ENCODE data around the gene EXOSC2.

Gene EXOSC2

DNA sequence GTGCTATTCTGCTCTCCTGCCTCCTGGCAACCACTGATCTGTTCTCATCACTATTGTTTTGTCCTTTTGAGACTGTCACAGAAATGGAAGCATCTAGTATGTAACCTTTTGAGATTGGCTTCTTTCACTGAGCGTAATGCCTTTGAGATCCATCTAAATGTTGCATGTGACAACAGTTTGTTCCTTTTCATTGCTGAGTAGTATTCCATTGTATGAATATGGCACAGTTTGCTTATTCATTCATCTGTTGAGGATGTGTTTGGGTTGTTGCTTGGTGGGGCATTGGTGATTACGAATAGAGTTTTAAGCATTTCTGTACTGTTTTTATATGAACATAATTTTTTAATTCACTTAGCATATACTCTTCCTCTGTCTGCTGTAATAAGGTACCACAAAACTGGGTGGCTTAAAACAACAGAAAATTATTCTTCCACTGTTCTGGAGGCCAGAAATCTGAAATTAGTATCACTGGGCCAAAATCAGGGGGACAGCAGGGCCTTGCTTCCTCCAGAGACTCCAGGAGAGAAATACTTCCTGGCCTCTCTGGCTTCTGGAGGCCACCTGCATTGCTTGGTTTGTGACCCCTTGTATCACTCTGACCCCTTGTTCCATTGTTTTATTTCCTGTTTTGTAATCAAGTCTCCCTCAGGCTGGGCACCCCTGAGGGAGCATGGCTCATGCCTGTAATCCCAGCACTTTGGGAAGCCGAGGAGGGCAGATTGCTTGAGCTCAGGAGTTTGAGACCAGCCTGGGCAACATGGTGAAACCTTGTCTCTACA is 53.0 kb downstream of the EXOSC2 start:
- Histone ChIP-seq H3K36me3 (ENCODE audit: control insufficient read depth, insufficient read depth, low read length) (no peaks in the 10 kb centered on the region), H3K9me3 (ENCODE audit: control insufficient read depth, low read length) (no peaks in the 10 kb centered on the region), H3K9ac (ENCODE audit: low read length) (no peak overlapping the region), H3K27me3 (ENCODE audit: control insufficient read depth, insufficient read depth, low read length) (no peaks in the 10 kb centered on the region), H3K4me3 (ENCODE audit: low read length) (no peak overlapping the region), H3K4me1 (ENCODE audit: control insufficient read depth, insufficient read depth, low read length) (no peaks in the 10 kb centered on the region)

DNA sequence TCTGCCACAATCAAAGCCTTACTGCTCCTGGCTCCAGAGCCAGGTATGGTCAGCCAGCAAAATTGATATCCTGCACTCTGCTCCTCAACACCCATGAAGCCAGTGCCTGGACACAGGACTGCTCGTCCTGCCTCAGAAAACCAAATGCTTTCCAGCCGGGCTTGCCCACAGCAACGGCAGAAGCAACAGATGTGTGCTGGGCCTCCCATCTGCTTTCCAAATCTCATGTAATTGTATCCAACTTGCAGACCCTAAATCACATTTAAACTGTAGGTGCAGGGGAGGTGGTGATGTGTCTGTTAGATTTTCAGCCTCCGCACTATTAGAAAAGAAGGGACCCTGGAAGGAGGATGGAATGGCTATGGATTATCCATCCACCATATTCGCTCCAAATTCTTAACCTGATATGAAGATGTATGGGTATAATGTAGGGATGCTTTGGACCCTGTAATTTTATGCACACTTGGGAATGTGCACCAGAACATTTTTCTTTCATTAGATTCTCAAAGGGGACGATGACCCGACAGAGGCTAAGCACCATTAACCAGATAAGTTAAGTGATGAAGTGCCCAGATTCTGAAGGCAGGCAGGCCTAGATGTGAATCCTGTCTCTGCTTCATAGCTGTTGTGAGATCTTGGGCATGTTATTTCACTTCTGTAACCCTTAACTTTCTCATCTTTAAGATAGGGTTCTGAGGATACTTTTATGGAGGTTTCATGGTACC is 58.2 kb downstream of the EXOSC2 start:
- H3K36me3 ChIP-seq (ENCODE audit: control insufficient read depth, insufficient read depth, low read length) = no peaks in the 10 kb centered on the region
- no peaks in the 10 kb centered on the region for H3K4me1 ChIP-seq (ENCODE audit: control insufficient read depth, insufficient read depth, low read length)
- H3K9me3 ChIP-seq (ENCODE audit: control insufficient read depth, low read length) = no peaks in the 10 kb centered on the region
- no peak overlapping the region for H3K9ac ChIP-seq (ENCODE audit: low read length)
- no peak overlapping the region for H3K4me3 ChIP-seq (ENCODE audit: low read length)
- no peaks in the 10 kb centered on the region for H3K27me3 ChIP-seq (ENCODE audit: control insufficient read depth, insufficient read depth, low read length)
